Activated CD4-positive, alpha-beta memory T cell treated with anti-CD3 and anti-CD28 coated beads for 36 hours (primary cell): ENCODE data around the gene TARM1. TPM values are rescaled to one million over a fixed set of nuclear protein-coding genes. Genes with fewer than 3 reads are reported as not detected.
"Not testable (repeated sequence)": the region's sequence is repeated elsewhere in the genome, so short reads cannot be mapped to it uniquely, and the experiment has no call there.

Experiments
- CTCF ChIA-PET: fragments of 350-600 bp; sonication (Branson Sonifier 250); formaldehyde crosslinking; loops from one replicate; lab custom pipeline; 2021; ENCODE audit warnings: antibody characterized with exemption, inconsistent platforms; lab: Charles Lee
- POLR2A ChIA-PET: fragments of 350-600 bp; sonication (Branson Sonifier 250); formaldehyde crosslinking; loops from one replicate; lab custom pipeline; 2021; ENCODE audit warnings: antibody characterized with exemption; lab: Charles Lee
- DNase-seq: peaks from one replicate; pipeline ENCODE4 v3.0.0-alpha.2; 2020
- H3K27ac Mint-ChIP-seq: one replicate; pipeline ENCODE4 v1.8.0; 2021; ENCODE audit warnings: mixed read lengths
- H3K27me3 Mint-ChIP-seq: one replicate; pipeline ENCODE4 v1.8.0; 2021; ENCODE audit warnings: mixed read lengths
- H3K36me3 Mint-ChIP-seq: one replicate; pipeline ENCODE4 v1.8.0; 2021; ENCODE audit warnings: mixed read lengths
- H3K4me1 Mint-ChIP-seq: one replicate; pipeline ENCODE4 v1.8.0; 2021; ENCODE audit warnings: low read depth, mixed read lengths
- H3K4me3 Mint-ChIP-seq: one replicate; pipeline ENCODE4 v1.8.0; 2021; ENCODE audit warnings: mild to moderate bottlenecking, mixed read lengths
- H3K9me3 Mint-ChIP-seq: one replicate; pipeline ENCODE4 v1.8.0; 2021; ENCODE audit warnings: mixed read lengths
- intact Hi-C: fragments of 100-400 bp; cut with micrococcal nuclease; formaldehyde crosslinking; loops from one replicate; pipeline ENCODE4 v1.15.1; 2023
- total RNA-seq, 2 experiments: library from RNA; stranded (reverse); gene quantifications; one replicate each; pipeline ENCODE4 v1.2.3, GENCODE V29; 2021

Gene TARM1
- total RNA-seq, 2 experiments from 2014 or later, result not detected

- ChIA-PET CTCF (interaction anchor here (0.9 to 1.2 kb wide), 4 partner anchors 9 to 72 kb away, joined by 3 read pairs; partner anchors contain the start of gene CNOT3), POLR2A (interaction anchor here (1.1 to 1.3 kb wide), 2 partner anchors 12 to 20 kb away, joined by 3 read pairs; no protein-coding TSS in a partner anchor)
- H3K4me1 Mint-ChIP-seq, H3K27ac Mint-ChIP-seq, H3K36me3 Mint-ChIP-seq, intact Hi-C loops, H3K9me3 Mint-ChIP-seq: not testable (repeated sequence)
- H3K4me3 Mint-ChIP-seq, result peak overlapping the region; percentile 67
- H3K27me3 Mint-ChIP-seq, result peaks cover 14% of the 10 kb centered on the region
- DNase-seq, result peak; percentile 65
These were observed 14.9 kb upstream of the TARM1 start for GRCh38 chr19:54095859-54096616.

DNA sequence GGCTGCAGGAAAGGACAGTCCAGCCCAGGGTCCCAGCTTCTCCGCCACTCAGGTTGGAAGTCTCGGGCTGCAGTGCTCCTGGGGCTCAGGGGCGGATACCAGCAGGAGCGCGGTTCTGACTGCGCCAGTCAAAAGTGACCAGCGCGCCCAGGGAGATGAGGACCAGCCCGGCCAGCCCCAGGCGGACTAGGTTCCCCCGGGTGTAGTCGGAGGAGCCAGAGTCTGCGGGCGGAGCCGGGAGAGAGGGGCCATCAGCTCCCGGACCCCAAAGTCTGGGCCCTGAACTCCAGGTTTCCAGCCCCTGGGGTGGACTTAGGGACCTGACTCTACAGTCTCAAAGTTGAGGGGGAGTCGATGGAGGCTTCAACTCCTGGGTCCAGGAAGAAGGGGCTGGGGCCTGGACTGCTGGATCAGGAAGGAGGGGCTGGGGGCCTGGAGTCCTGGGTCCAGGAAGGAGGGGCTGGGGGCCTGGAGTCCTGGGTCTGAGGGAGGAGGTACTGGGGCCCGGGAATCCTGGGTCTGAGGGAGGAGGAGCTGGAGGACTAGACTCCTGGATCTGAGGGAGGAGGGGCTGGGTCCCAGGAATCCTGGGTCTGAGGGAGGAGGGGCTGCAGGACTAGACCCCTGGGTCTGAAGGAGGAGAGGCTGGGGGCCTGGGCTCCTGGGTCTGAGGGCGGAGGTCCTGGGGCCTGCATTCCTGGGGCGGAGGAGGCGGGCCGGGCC is 14.1 kb upstream of the TARM1 start:
- intact Hi-C loops, result no loop called here
- H3K36me3 Mint-ChIP-seq, result no peaks in the 10 kb centered on the region
- peaks cover 5% of the 10 kb centered on the region for H3K4me1 Mint-ChIP-seq
- ChIA-PET POLR2A (interaction anchor here (1.1 kb wide), 1 partner anchor 21 kb away, joined by 3 read pairs; no protein-coding TSS in a partner anchor), CTCF (interaction anchor here (0.7 to 1.2 kb wide), 5 partner anchors 19 to 254 kb away, joined by 3 to 4 read pairs (median 3); partner anchors contain the start of gene CNOT3)
- H3K4me3 Mint-ChIP-seq, result no peak overlapping the region
- DNase-seq, result no peak
- no peak overlapping the region for H3K27ac Mint-ChIP-seq
- H3K27me3 Mint-ChIP-seq, result peaks cover 14% of the 10 kb centered on the region
- H3K9me3 Mint-ChIP-seq, result no peaks in the 10 kb centered on the region

- H3K36me3 Mint-ChIP-seq, result no peaks in the 10 kb centered on the region
- H3K27me3 Mint-ChIP-seq, result peaks cover 14% of the 10 kb centered on the region
- H3K27ac Mint-ChIP-seq, result no peak overlapping the region
- ChIA-PET CTCF (interaction anchor here (0.6 to 0.8 kb wide), 3 partner anchors 64 to 254 kb away, joined by 3 to 4 read pairs (median 4); no protein-coding TSS in a partner anchor), POLR2A (no interaction called here)
- peaks cover 5% of the 10 kb centered on the region for H3K4me1 Mint-ChIP-seq
- H3K4me3 Mint-ChIP-seq, result no peak overlapping the region
- no peak for DNase-seq
- no peaks in the 10 kb centered on the region for H3K9me3 Mint-ChIP-seq
- intact Hi-C loops, result no loop called here
These were observed 13.3 kb upstream of the TARM1 start for GRCh38 chr19:54094426-54095000.

- Mint-ChIP-seq H3K27me3 (peaks cover 5% of the 10 kb centered on the region), H3K9me3 (peaks cover 14% of the 10 kb centered on the region), H3K4me3 (no peak overlapping the region), H3K4me1 (no peaks in the 10 kb centered on the region), H3K27ac (no peak overlapping the region), H3K36me3 (peaks cover 2% of the 10 kb centered on the region)
- CTCF ChIA-PET, result no interaction called here
- no peak for DNase-seq
- POLR2A ChIA-PET, result no interaction called here
- intact Hi-C loops, result no loop called here
These were observed 3.2 kb upstream of the TARM1 start for GRCh38 chr19:54084410-54084809.

DNA sequence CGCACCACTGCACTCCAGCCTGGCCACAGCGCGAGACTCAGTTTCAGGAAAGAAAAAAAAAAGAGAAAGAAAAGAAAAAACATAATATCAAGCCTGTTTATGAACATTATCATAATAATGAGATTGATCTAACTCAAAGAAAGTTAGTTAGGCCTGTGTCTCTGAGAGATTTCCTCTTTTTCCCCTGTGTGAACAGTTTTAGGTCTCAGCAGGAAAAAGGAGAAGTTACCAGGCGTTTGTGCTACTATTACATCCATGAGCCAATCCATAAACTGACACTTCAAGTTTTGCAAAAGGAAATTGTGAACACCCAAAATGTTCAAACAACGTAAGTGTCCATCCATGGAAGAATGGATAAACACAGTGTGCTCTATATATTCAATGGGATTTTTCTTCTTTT is 3.8 kb downstream of the TARM1 start:
- no peak overlapping the region for H3K4me3 Mint-ChIP-seq
- H3K9me3 Mint-ChIP-seq, result peaks cover 7% of the 10 kb centered on the region
- POLR2A ChIA-PET, result no interaction called here
- peaks cover 3% of the 10 kb centered on the region for H3K27me3 Mint-ChIP-seq
- no peak for DNase-seq
- intact Hi-C loops, result no loop called here
- H3K36me3 Mint-ChIP-seq, result no peaks in the 10 kb centered on the region
- no peak overlapping the region for H3K27ac Mint-ChIP-seq
- no peaks in the 10 kb centered on the region for H3K4me1 Mint-ChIP-seq
- CTCF ChIA-PET, result no interaction called here

- ChIA-PET POLR2A (no interaction called here), CTCF (no interaction called here)
- no peaks in the 10 kb centered on the region for H3K36me3 Mint-ChIP-seq
- no peak for DNase-seq
- intact Hi-C loops, result no loop called here
- H3K4me1 Mint-ChIP-seq, result no peaks in the 10 kb centered on the region
- no peak overlapping the region for H3K27ac Mint-ChIP-seq
- H3K9me3 Mint-ChIP-seq, result no peaks in the 10 kb centered on the region
- H3K27me3 Mint-ChIP-seq, result peaks cover 4% of the 10 kb centered on the region
- H3K4me3 Mint-ChIP-seq, result no peak overlapping the region
These were observed 6.3 kb downstream of the TARM1 start for GRCh38 chr19:54074851-54075250.

DNA sequence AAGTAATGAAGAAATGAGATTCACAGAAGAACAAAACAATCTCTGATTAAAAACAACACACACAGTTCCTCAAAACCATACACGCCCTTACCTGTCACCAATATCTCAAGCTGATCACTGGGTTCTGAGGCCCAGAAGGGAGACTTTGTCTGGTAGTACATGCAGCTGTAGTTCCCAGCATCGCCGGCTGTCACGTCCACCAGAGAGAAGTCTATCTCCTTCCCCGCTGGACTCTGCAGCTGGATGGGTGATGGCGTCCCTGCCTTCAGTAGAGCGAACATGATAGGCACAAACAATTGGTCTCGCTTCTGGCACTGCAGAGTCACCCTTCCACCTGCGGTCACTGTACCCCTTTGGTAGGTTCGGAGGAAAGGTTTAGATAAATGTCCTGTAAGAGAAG is 7.3 kb downstream of the TARM1 start:
- Mint-ChIP-seq H3K36me3 (no peaks in the 10 kb centered on the region), H3K27me3 (peaks cover 6% of the 10 kb centered on the region), H3K4me1 (no peaks in the 10 kb centered on the region), H3K4me3 (no peak overlapping the region), H3K27ac (no peak overlapping the region), H3K9me3 (peaks cover 5% of the 10 kb centered on the region)
- ChIA-PET POLR2A (no interaction called here), CTCF (no interaction called here)
- no peak for DNase-seq
- intact Hi-C loops, result no loop called here

- no peaks in the 10 kb centered on the region for H3K36me3 Mint-ChIP-seq
- H3K27ac Mint-ChIP-seq, result no peak overlapping the region
- no peaks in the 10 kb centered on the region for H3K4me1 Mint-ChIP-seq
- no peak overlapping the region for H3K4me3 Mint-ChIP-seq
- H3K27me3 Mint-ChIP-seq, result peaks cover 11% of the 10 kb centered on the region
- intact Hi-C loops, result no loop called here
- ChIA-PET CTCF (no interaction called here), POLR2A (no interaction called here)
- no peak for DNase-seq
- H3K9me3 Mint-ChIP-seq, result peaks cover 5% of the 10 kb centered on the region
These were observed 11.7 kb downstream of the TARM1 start for GRCh38 chr19:54069470-54069869.

GRCh38 chr19:54063350-54064116 is 17.6 kb downstream of the TARM1 start, which contains the start of gene VSTM1:
VSTM1 (minus strand) TSS chr19:54063897; CDS start chr19:54063777, 120 bp downstream.
- H3K4me1 Mint-ChIP-seq, result no peaks in the 10 kb centered on the region

GRCh38 chr19:54062643-54063042 is 18.5 kb downstream of the TARM1 start:
- no peaks in the 10 kb centered on the region for H3K36me3 Mint-ChIP-seq
- no peak overlapping the region for H3K4me3 Mint-ChIP-seq
- ChIA-PET POLR2A (no interaction called here), CTCF (interaction anchor here (0.8 kb wide), 1 partner anchor 513 kb away, joined by 3 read pairs; no protein-coding TSS in a partner anchor)
- DNase-seq, result no peak
- no peaks in the 10 kb centered on the region for H3K9me3 Mint-ChIP-seq
- intact Hi-C loops, result no loop called here
- no peak overlapping the region for H3K27ac Mint-ChIP-seq
- H3K27me3 Mint-ChIP-seq, result peaks cover 13% of the 10 kb centered on the region
- H3K4me1 Mint-ChIP-seq, result no peaks in the 10 kb centered on the region

More at GRCh38 chr19:54063350-54064116, 17.6 kb downstream of the TARM1 start, which contains the start of gene VSTM1:
- H3K36me3 Mint-ChIP-seq, result no peaks in the 10 kb centered on the region
- intact Hi-C loops, result no loop called here
- H3K9me3 Mint-ChIP-seq, result no peaks in the 10 kb centered on the region
- ChIA-PET POLR2A (no interaction called here), CTCF (interaction anchor here (0.8 kb wide), 1 partner anchor 512 kb away, joined by 3 read pairs; no protein-coding TSS in a partner anchor)
- peaks cover 13% of the 10 kb centered on the region for H3K27me3 Mint-ChIP-seq
- H3K4me3 Mint-ChIP-seq, result no peak within 1 kb of the TSS
- no peak for DNase-seq
- no peak within 1 kb of the TSS for H3K27ac Mint-ChIP-seq

DNA sequence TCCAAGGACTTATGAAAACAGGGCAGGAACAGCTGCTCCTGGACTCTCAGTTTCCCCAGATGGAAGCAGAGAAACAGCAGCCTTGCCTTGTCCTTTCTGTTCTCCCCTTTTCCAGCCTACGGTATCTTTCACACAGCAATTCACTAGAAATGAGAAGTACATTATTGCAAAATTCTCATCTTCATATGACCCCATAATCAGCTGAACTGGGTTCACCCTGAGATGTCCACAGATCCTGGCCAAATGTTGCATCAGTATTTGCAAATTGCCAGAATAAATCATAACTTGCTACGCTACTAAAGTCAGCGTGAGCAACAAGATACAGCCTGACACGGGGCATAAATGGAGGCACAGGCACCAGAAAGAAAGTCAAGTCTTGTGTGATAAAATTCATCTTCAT is 33.5 kb downstream of the TARM1 start:
- H3K27ac Mint-ChIP-seq, result no peak overlapping the region
- POLR2A ChIA-PET, result no interaction called here
- no peak for DNase-seq
- H3K4me3 Mint-ChIP-seq, result no peak overlapping the region
- no peaks in the 10 kb centered on the region for H3K4me1 Mint-ChIP-seq
- CTCF ChIA-PET, result interaction anchor here (0.6 kb wide), 1 partner anchor 120 kb away, joined by 3 read pairs; no protein-coding TSS in a partner anchor
- peaks cover 18% of the 10 kb centered on the region for H3K27me3 Mint-ChIP-seq
- H3K9me3 Mint-ChIP-seq, result no peaks in the 10 kb centered on the region
- intact Hi-C loops, result no loop called here
- no peaks in the 10 kb centered on the region for H3K36me3 Mint-ChIP-seq
